Sigmoid colon (tissue), 3 donors: ENCODE results near the gene FIP1L1.

Experiments used
- POLR2A ChIP-seq, 2 donors: fragments of 450-650 bp; IDR thresholded peaks; one replicate each; pipeline ENCODE4 v1.6.1; 2016; ENCODE audit warnings: antibody characterized with exemption in 2 of 2, mild to moderate bottlenecking in 2 of 2, moderate library complexity in 2 of 2
- TF ChIP-seq, protein P1 (sequence below), 4 experiments: fragments of 450-650 bp in 3 of 4; fragments of 200-600 bp in 1 of 4; IDR thresholded peaks; one replicate each; pipeline ENCODE4 v1.5.1; 2016 to 2019; ENCODE audit warnings: antibody characterized with exemption in 4 of 4, mild to moderate bottlenecking in 3 of 4, moderate library complexity in 2 of 4

DNA sequence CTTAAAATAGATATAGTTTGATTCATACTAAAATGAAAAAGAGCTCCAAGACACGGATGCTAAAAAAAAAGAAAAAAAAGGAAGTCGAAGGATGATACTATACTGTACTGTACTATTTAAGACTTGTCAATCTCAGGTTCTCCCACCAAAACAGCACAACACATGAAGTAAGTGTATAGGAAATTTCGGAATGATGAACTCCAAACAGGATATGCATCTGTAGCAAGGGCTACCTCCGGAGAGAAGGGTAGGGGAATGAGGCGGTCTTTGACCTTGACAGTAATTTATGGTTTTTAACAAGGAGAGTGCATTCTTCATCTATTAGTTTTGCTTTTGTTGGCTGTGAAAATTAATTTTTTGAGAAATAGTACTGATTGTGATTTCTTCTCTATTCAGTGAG is 541 bp upstream of the FIP1L1 start:
- TF ChIP-seq POLR2A (IDR thresholded peaks at IDR 0.05), result no peak
- TF ChIP-seq, protein P1, sequence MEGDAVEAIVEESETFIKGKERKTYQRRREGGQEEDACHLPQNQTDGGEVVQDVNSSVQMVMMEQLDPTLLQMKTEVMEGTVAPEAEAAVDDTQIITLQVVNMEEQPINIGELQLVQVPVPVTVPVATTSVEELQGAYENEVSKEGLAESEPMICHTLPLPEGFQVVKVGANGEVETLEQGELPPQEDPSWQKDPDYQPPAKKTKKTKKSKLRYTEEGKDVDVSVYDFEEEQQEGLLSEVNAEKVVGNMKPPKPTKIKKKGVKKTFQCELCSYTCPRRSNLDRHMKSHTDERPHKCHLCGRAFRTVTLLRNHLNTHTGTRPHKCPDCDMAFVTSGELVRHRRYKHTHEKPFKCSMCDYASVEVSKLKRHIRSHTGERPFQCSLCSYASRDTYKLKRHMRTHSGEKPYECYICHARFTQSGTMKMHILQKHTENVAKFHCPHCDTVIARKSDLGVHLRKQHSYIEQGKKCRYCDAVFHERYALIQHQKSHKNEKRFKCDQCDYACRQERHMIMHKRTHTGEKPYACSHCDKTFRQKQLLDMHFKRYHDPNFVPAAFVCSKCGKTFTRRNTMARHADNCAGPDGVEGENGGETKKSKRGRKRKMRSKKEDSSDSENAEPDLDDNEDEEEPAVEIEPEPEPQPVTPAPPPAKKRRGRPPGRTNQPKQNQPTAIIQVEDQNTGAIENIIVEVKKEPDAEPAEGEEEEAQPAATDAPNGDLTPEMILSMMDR (IDR thresholded peaks at IDR 0.05), result no peak
